ES-I3 (cell line): ENCODE measurements around the gene SLC34A3.

Experiments
- H3K36me3 ChIP-seq: 2 replicates; pipeline ENCODE4 v1.6.1; 2013; ENCODE audit warnings: mild to moderate bottlenecking, low read length, control low read depth, moderate library complexity; ENCODE audit not compliant: insufficient read depth
- H3K4me1 ChIP-seq: 2 replicates; pipeline ENCODE4 v1.6.1; 2013; ENCODE audit warnings: mild to moderate bottlenecking, control low read depth, low read length; ENCODE audit not compliant: insufficient read depth
- H3K9ac ChIP-seq: 2 replicates; pipeline ENCODE4 v1.6.1; 2013; ENCODE audit warnings: low read depth, mild to moderate bottlenecking, low read length, moderate library complexity
- H3K9me3 ChIP-seq: 2 replicates; pipeline ENCODE4 v1.6.1; 2013; ENCODE audit warnings: mild to moderate bottlenecking, low read length, moderate library complexity; ENCODE audit not compliant: control insufficient read depth, insufficient read depth

The SLC34A3 gene

GRCh38 chr9:137230705-137231371, at the start of gene SLC34A3:
TSS of gene SLC34A3 (plus strand) at chr9:137230901. CDS start at chr9:137231703, 802 bp downstream.
- H3K9ac ChIP-seq, result no peak within 1 kb of the TSS
- H3K9me3 ChIP-seq, result no peaks in the 10 kb centered on the region
- H3K4me1 ChIP-seq, result no peaks in the 10 kb centered on the region; the same call in 1 of the 2 replicates
- no peaks in the 10 kb centered on the region for H3K36me3 ChIP-seq

- H3K9me3 ChIP-seq, result no peaks in the 10 kb centered on the region
- H3K36me3 ChIP-seq, result peaks cover 8% of the 10 kb centered on the region; the same call in 1 of the 2 replicates
- H3K4me1 ChIP-seq, result no peaks in the 10 kb centered on the region
- no peak overlapping the region for H3K9ac ChIP-seq
Measured at GRCh38 chr9:137181680-137182079, 49.0 kb upstream of the SLC34A3 start.

GRCh38 chr9:137182836-137183235, 47.9 kb upstream of the SLC34A3 start:
- Histone ChIP-seq H3K4me1 (no peaks in the 10 kb centered on the region; the same call in 1 of the 2 replicates), H3K9ac (no peak overlapping the region), H3K36me3 (peaks cover 8% of the 10 kb centered on the region; the same call in 1 of the 2 replicates), H3K9me3 (no peaks in the 10 kb centered on the region)

- no peaks in the 10 kb centered on the region for H3K9me3 ChIP-seq
- no peaks in the 10 kb centered on the region; the same call in 1 of the 2 replicates for H3K4me1 ChIP-seq
- no peak overlapping the region for H3K9ac ChIP-seq
- H3K36me3 ChIP-seq, result peaks cover 8% of the 10 kb centered on the region; the same call in 1 of the 2 replicates
Measured at GRCh38 chr9:137183980-137184595, 46.6 kb upstream of the SLC34A3 start.

- peaks cover 6% of the 10 kb centered on the region; the same call in 1 of the 2 replicates for H3K4me1 ChIP-seq
- H3K9ac ChIP-seq, result no peak overlapping the region
- no peaks in the 10 kb centered on the region for H3K9me3 ChIP-seq
- H3K36me3 ChIP-seq, result peaks cover 8% of the 10 kb centered on the region; the same call in 1 of the 2 replicates
Measured at GRCh38 chr9:137184881-137185660, 45.6 kb upstream of the SLC34A3 start.

GRCh38 chr9:137185921-137186320, 44.8 kb upstream of the SLC34A3 start:
- Histone ChIP-seq H3K9me3 (no peaks in the 10 kb centered on the region), H3K4me1 (peaks cover 6% of the 10 kb centered on the region; the same call in 1 of the 2 replicates), H3K36me3 (peaks cover 5% of the 10 kb centered on the region; the same call in 1 of the 2 replicates), H3K9ac (no peak overlapping the region)

- Histone ChIP-seq H3K36me3 (0 out of 2 replicates have a peak, but pooled peaks cover under 1% of the 10 kb centered on the region), H3K4me1 (peaks cover 6% of the 10 kb centered on the region; the same call in 1 of the 2 replicates), H3K9me3 (no peaks in the 10 kb centered on the region), H3K9ac (no peak overlapping the region)
Measured at GRCh38 chr9:137186385-137186784, 44.3 kb upstream of the SLC34A3 start.

GRCh38 chr9:137187386-137187785, 43.3 kb upstream of the SLC34A3 start:
- Histone ChIP-seq H3K9me3 (no peaks in the 10 kb centered on the region), H3K36me3 (no peaks in the 10 kb centered on the region), H3K9ac (peak overlapping the region; percentile 78; the same call in 1 of the 2 replicates), H3K4me1 (peaks cover 6% of the 10 kb centered on the region; the same call in 1 of the 2 replicates)

- peaks cover 6% of the 10 kb centered on the region; the same call in 1 of the 2 replicates for H3K4me1 ChIP-seq
- H3K36me3 ChIP-seq, result no peaks in the 10 kb centered on the region
- no peaks in the 10 kb centered on the region for H3K9me3 ChIP-seq
- H3K9ac ChIP-seq, result peak overlapping the region; percentile 78
Measured at GRCh38 chr9:137188086-137188489, 42.6 kb upstream of the SLC34A3 start.

GRCh38 chr9:137188490-137189296, 42.0 kb upstream of the SLC34A3 start, which contains the start of the genes ANAPC2 and SSNA1:
TSS of gene ANAPC2 (minus strand) at chr9:137188560. CDS start at chr9:137188532, 28 bp downstream.
TSS of gene SSNA1 (plus strand) at chr9:137188676. CDS start at chr9:137188727, 51 bp downstream.
- no peaks in the 10 kb centered on the region for H3K36me3 ChIP-seq
- H3K9me3 ChIP-seq, result no peaks in the 10 kb centered on the region
- H3K4me1 ChIP-seq, result peaks cover 6% of the 10 kb centered on the region; the same call in 1 of the 2 replicates
- H3K9ac ChIP-seq, result peak within 1 kb of the TSS; percentile 78

- Histone ChIP-seq H3K36me3 (no peaks in the 10 kb centered on the region), H3K4me1 (peaks cover 6% of the 10 kb centered on the region; the same call in 1 of the 2 replicates)
Measured at GRCh38 chr9:137189297-137190295, 41.1 kb upstream of the SLC34A3 start.

GRCh38 chr9:137190315-137190856, 40.3 kb upstream of the SLC34A3 start:
- Histone ChIP-seq H3K9me3 (no peaks in the 10 kb centered on the region), H3K9ac (no peak overlapping the region), H3K4me1 (peaks cover 6% of the 10 kb centered on the region; the same call in 1 of the 2 replicates), H3K36me3 (no peaks in the 10 kb centered on the region)

More at GRCh38 chr9:137189297-137190295, 41.1 kb upstream of the SLC34A3 start:
- Histone ChIP-seq H3K9ac (peak overlapping the region; percentile 78), H3K9me3 (no peaks in the 10 kb centered on the region)
